Peyer's patch (tissue), 4 donors: Measurements from ENCODE around the gene FBXL4.

Source experiments
- CTCF ChIP-seq, 6 experiments: fragments of 450-650 bp in 4 of 6; fragments of 200-600 bp in 2 of 6; sonication (generic) in 1 of 6; IDR thresholded peaks; one replicate each; pipeline ENCODE4 v1.5.1; 2017 to 2019; ENCODE audit warnings: antibody characterized with exemption in 6 of 6, mild to moderate bottlenecking in 3 of 6, moderate library complexity in 1 of 6
- POLR2A ChIP-seq, 2 donors: fragments of 450-650 bp; IDR thresholded peaks; one replicate each; pipeline ENCODE4 v1.5.1; 2017; ENCODE audit warnings: antibody characterized with exemption in 2 of 2, mild to moderate bottlenecking in 2 of 2, moderate library complexity in 2 of 2

GRCh38 chr6:98945311-98946115 lies 2.2 kb downstream of the FBXL4 start:
- TF ChIP-seq CTCF (IDR thresholded peaks at IDR 0.05) (no peak), POLR2A (IDR thresholded peaks at IDR 0.05) (no peak)
